HG03135 (cell line): ENCODE results near the gene PRDM2.
"Not testable (repeated sequence)": the region's sequence is repeated elsewhere in the genome, so short reads cannot be mapped to it uniquely, and the experiment has no call there.

Source experiments
- ATAC-seq: cut with Tn5 transposase; IDR thresholded peaks from one replicate; pipeline ENCODE4 v1.9.1; 2021; ENCODE audit warnings: mild to moderate bottlenecking, moderate library complexity; ENCODE audit not compliant: unreplicated experiment

Gene PRDM2

GRCh38 chr1:13700521-13701270 is 708 bp downstream of the PRDM2 start:
- ATAC-seq = peak; percentile 32

GRCh38 chr1:13701271-13701640 is 1.3 kb downstream of the PRDM2 start:
- ATAC-seq = peak; percentile 33

GRCh38 chr1:13702425-13703127 is 2.6 kb downstream of the PRDM2 start:
- peak; percentile 81 for ATAC-seq

- ATAC-seq = no peak
Observed at GRCh38 chr1:13703128-13703513, 3.1 kb downstream of the PRDM2 start.

- ATAC-seq = no peak
Observed at GRCh38 chr1:13703558-13704490, 3.8 kb downstream of the PRDM2 start.

GRCh38 chr1:13706046-13706445 is 6.1 kb downstream of the PRDM2 start:
- no peak for ATAC-seq

GRCh38 chr1:13707164-13707563 is 7.2 kb downstream of the PRDM2 start:
- no peak for ATAC-seq

GRCh38 chr1:13708380-13708982 is 8.5 kb downstream of the PRDM2 start:
- ATAC-seq = no peak

- no peak for ATAC-seq
Observed at GRCh38 chr1:13710086-13710485, 10.1 kb downstream of the PRDM2 start.

GRCh38 chr1:13714851-13715250 is 14.9 kb downstream of the PRDM2 start:
- ATAC-seq = no peak

- not testable (repeated sequence) for ATAC-seq
Observed at GRCh38 chr1:13715616-13716287, 15.8 kb downstream of the PRDM2 start.

- ATAC-seq = no peak
Observed at GRCh38 chr1:13722808-13723360, 22.9 kb downstream of the PRDM2 start.

GRCh38 chr1:13723810-13724209 is 23.8 kb downstream of the PRDM2 start:
- no peak for ATAC-seq

- ATAC-seq = no peak
Observed at GRCh38 chr1:13725714-13726175, 25.8 kb downstream of the PRDM2 start.

- no peak for ATAC-seq
Observed at GRCh38 chr1:13728091-13728715, 28.2 kb downstream of the PRDM2 start.

GRCh38 chr1:13730291-13730690 is 30.3 kb downstream of the PRDM2 start:
- ATAC-seq = peak; percentile 1

GRCh38 chr1:13730751-13731482 is 30.9 kb downstream of the PRDM2 start:
- ATAC-seq = peak; percentile 89

- no peak for ATAC-seq
Observed at GRCh38 chr1:13731897-13732296, 31.9 kb downstream of the PRDM2 start.
